ENCODE results near the gene LRIG2. TPM values are rescaled to one million over a fixed set of nuclear protein-coding genes. Genes with fewer than 3 reads are reported as not detected.

LRIG2 gene
- total and polyA plus RNA-seq, 2 of the 13 experiments (the other 11 are each of a cell fraction or from before 2014, with no cell fraction given) = 8.1 to 12.2 TPM

- H3K4me1 ChIP-seq (ENCODE audit: insufficient read depth, low read length) = peaks cover 42% of the 10 kb centered on the region
- ATAC-seq (no peak), DNase-seq (ENCODE audit: low spot score) (no peak), FAIRE-seq (no peak)
- intact Hi-C loops (cut with micrococcal nuclease; ENCODE audit: unreplicated experiment) = no loop called here
- no peaks in the 10 kb centered on the region for H3K9me3 ChIP-seq (ENCODE audit: low read length)
- H3K27me3 ChIP-seq (ENCODE audit: control insufficient read depth in 1 of 2, insufficient read depth in 2 of 2, low read length in 2 of 2) = no peaks in the 10 kb centered on the region
- no peaks in the 10 kb centered on the region for H3K36me3 ChIP-seq (replicated peaks in 1 of 2; ENCODE audit: control insufficient read depth in 1 of 2, insufficient read depth in 2 of 2, low read length in 2 of 2)
- no peak overlapping the region for H3K27ac ChIP-seq (ENCODE audit: extremely low read length, insufficient read depth, low read length)
- H3K9ac ChIP-seq (ENCODE audit: insufficient read depth, low read depth, low read length) = no peak overlapping the region
- H4K20me1 ChIP-seq (ENCODE audit: insufficient read depth, low read length) = no peaks in the 10 kb centered on the region
- TF ChIP-seq TP53 (CRISPR knock-in tag; conservative IDR thresholded peaks at IDR 0.05) (no peak), CERS6 (CRISPR knock-in tag; IDR thresholded peaks at IDR 0.05) (no peak), ZNF749 (CRISPR knock-in tag; IDR thresholded peaks at IDR 0.05; ENCODE audit: borderline replicate concordance) (no peak), ASH2L (IDR thresholded peaks at IDR 0.05; ENCODE audit: insufficient read length, low read depth, low read length) (no peak), ZNF329 (CRISPR knock-in tag; IDR thresholded peaks at IDR 0.05; ENCODE audit: low read depth) (no peak), HES4 (CRISPR knock-in tag; IDR thresholded peaks at IDR 0.05; ENCODE audit: borderline replicate concordance) (no peak), KMT2B (CRISPR knock-in tag; IDR thresholded peaks at IDR 0.05) (no peak), GPN1 (CRISPR knock-in tag; IDR thresholded peaks at IDR 0.05; ENCODE audit: borderline replicate concordance) (no peak), TBX3 (IDR thresholded peaks at IDR 0.05; ENCODE audit: borderline replicate concordance) (no peak), ZXDC (CRISPR knock-in tag; IDR thresholded peaks at IDR 0.05) (no peak), CHD2 (IDR thresholded peaks at IDR 0.05; ENCODE audit: low read depth, low read length) (no peak), RARG (CRISPR knock-in tag; IDR thresholded peaks at IDR 0.05; ENCODE audit: low read depth) (no peak), RCOR2 (CRISPR knock-in tag; IDR thresholded peaks at IDR 0.05) (no peak), ZNF484 (CRISPR knock-in tag; IDR thresholded peaks at IDR 0.05; ENCODE audit: borderline replicate concordance, low read depth) (no peak), GATAD2A (CRISPR knock-in tag; IDR thresholded peaks at IDR 0.05) (no peak), ZNF563 (CRISPR knock-in tag; IDR thresholded peaks at IDR 0.05) (no peak)
- TF ChIP-seq, protein P1, sequence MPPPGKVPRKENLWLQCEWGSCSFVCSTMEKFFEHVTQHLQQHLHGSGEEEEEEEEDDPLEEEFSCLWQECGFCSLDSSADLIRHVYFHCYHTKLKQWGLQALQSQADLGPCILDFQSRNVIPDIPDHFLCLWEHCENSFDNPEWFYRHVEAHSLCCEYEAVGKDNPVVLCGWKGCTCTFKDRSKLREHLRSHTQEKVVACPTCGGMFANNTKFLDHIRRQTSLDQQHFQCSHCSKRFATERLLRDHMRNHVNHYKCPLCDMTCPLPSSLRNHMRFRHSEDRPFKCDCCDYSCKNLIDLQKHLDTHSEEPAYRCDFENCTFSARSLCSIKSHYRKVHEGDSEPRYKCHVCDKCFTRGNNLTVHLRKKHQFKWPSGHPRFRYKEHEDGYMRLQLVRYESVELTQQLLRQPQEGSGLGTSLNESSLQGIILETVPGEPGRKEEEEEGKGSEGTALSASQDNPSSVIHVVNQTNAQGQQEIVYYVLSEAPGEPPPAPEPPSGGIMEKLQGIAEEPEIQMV (CRISPR knock-in tag; IDR thresholded peaks at IDR 0.05; ENCODE audit: low read depth) = no peak
- TF ChIP-seq, protein P2, sequence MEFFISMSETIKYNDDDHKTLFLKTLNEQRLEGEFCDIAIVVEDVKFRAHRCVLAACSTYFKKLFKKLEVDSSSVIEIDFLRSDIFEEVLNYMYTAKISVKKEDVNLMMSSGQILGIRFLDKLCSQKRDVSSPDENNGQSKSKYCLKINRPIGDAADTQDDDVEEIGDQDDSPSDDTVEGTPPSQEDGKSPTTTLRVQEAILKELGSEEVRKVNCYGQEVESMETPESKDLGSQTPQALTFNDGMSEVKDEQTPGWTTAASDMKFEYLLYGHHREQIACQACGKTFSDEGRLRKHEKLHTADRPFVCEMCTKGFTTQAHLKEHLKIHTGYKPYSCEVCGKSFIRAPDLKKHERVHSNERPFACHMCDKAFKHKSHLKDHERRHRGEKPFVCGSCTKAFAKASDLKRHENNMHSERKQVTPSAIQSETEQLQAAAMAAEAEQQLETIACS (CRISPR knock-in tag; IDR thresholded peaks at IDR 0.05) = no peak
- TF ChIP-seq, protein P3, sequence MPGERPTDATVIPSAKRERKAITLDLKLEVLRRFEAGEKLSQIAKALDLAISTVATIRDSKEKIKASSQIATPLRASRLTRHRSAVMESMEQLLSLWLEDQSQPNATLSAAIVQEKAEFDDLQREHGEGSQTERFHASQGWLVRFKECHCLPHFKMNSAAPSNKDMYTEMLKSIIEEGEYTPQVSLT (CRISPR knock-in tag; IDR thresholded peaks at IDR 0.05; ENCODE audit: borderline replicate concordance, low read depth) = no peak
- ChIA-PET CTCF (ENCODE audit: low intra/inter-chr PET ratio, low total read pairs) (no interaction called here), POLR2A (no interaction called here)
- H3K79me2 ChIP-seq (ENCODE audit: insufficient read depth, low read length) = no peaks in the 10 kb centered on the region
- in situ Hi-C loops (cut with HindIII; ENCODE audit: extremely low pct_ligation_motif_present, low pct_unique_long_range_greater_than_20kb) = loop anchor here (25.0 kb wide), 1 partner anchor 323 kb away; the partner anchor contains the start of genes PPM1J and RHOC
- BruUV-seq (replicated peaks) = no TSS peak
- no peak overlapping the region for H2AFZ ChIP-seq (ENCODE audit: low read length)
- 94% methylated on average over 5 of the region's 5 CpGs for WGBS (ENCODE audit: low lambda C conversion rate)
- H3K4me2 ChIP-seq (ENCODE audit: low read depth, low read length) = no peak overlapping the region
- H3K4me3 ChIP-seq (replicated peaks in 1 of 3; ENCODE audit: insufficient read depth in 1 of 3, low read depth in 2 of 3, low read length in 3 of 3) = no peak overlapping the region
These were observed 37.9 kb upstream of the LRIG2 start for GRCh38 chr1:113035086-113035485.

Data from HepG2 (cell line).